HepG2 (cell line): Measurements from ENCODE around the gene MMS19. TPM values are rescaled to one million over a fixed set of nuclear protein-coding genes. Genes with fewer than 3 reads are reported as not detected.
A peak's percentile ranks its signal among the peaks of the same experiment; 100 is the strongest.

Experiments
- ARNT2 ChIP-seq: sonication (generic); formaldehyde crosslinking; IDR thresholded peaks from 2 replicates; pipeline ENCODE4 v1.8.0; 2022; ENCODE audit warnings: mild to moderate bottlenecking, low read depth, missing genetic modification reagents, moderate library complexity
- BHLHE40 ChIP-seq: IDR thresholded peaks from 2 replicates; pipeline ENCODE4 v1.6.1; 2011; ENCODE audit warnings: low read length, improper control_type of control experiment
- DNMT3B ChIP-seq: conservative IDR thresholded peaks from 2 replicates; pipeline ENCODE4 v1.6.1; 2016; ENCODE audit warnings: missing biosample characterization, control low read depth
- ELF4 ChIP-seq: sonication (generic); formaldehyde crosslinking; IDR thresholded peaks from 2 replicates; pipeline ENCODE4 v1.5.0; 2020; ENCODE audit warnings: missing genetic modification reagents, mild to moderate bottlenecking, moderate library complexity, borderline replicate concordance
- EP300 ChIP-seq, 3 experiments: sonication (generic) in 1 of 3; formaldehyde crosslinking in 1 of 3; IDR thresholded peaks; 2 replicates each; pipeline versions ENCODE4 v1.5.1 to v1.6.1; 2011 to 2020; ENCODE audit warnings: low read depth in 2 of 3, low read length in 2 of 3, borderline replicate concordance in 1 of 3, improper control_type of control experiment in 1 of 3, mild to moderate bottlenecking in 1 of 3, missing genetic modification reagents in 1 of 3, moderate library complexity in 1 of 3
- ETV6 ChIP-seq: sonication (generic); formaldehyde crosslinking; conservative IDR thresholded peaks from 2 replicates; pipeline ENCODE4 v1.4.0; 2020; ENCODE audit warnings: missing genetic modification reagents
- GLI4 ChIP-seq: sonication (generic); formaldehyde crosslinking; IDR thresholded peaks from 2 replicates; pipeline ENCODE4 v1.5.1; 2020; ENCODE audit warnings: missing genetic modification reagents, mild to moderate bottlenecking, moderate library complexity, borderline replicate concordance
- NCOA2 ChIP-seq: sonication (generic); formaldehyde crosslinking; IDR thresholded peaks from 2 replicates; pipeline ENCODE4 v1.8.0; 2022; ENCODE audit warnings: inconsistent platforms
- NR2C2 ChIP-seq: sonication (generic); formaldehyde crosslinking; IDR thresholded peaks from 2 replicates; pipeline ENCODE4 v1.4.0; 2020; ENCODE audit warnings: missing genetic modification reagents, mild to moderate bottlenecking, moderate library complexity, borderline replicate concordance
- STAG1 ChIP-seq: sonication (generic); formaldehyde crosslinking; IDR thresholded peaks from 2 replicates; pipeline ENCODE4 v1.4.0; 2020; ENCODE audit warnings: missing genetic modification reagents
- TBX2 ChIP-seq: sonication (generic); formaldehyde crosslinking; IDR thresholded peaks from 2 replicates; pipeline ENCODE4 v1.5.0; 2020; ENCODE audit warnings: missing genetic modification reagents, mild to moderate bottlenecking, borderline replicate concordance
- TBX3 ChIP-seq: fragments of 450-650 bp; IDR thresholded peaks from 2 replicates; pipeline ENCODE4 v1.6.1; 2017; ENCODE audit warnings: antibody characterized with exemption, mild to moderate bottlenecking, inconsistent platforms, borderline replicate concordance
- ZNF253 ChIP-seq: sonication (generic); formaldehyde crosslinking; IDR thresholded peaks from 2 replicates; pipeline ENCODE4 v1.8.0; 2022; ENCODE audit warnings: mild to moderate bottlenecking, missing genetic modification reagents, borderline replicate concordance
- ZNF264 ChIP-seq: sonication (generic); formaldehyde crosslinking; IDR thresholded peaks from 2 replicates; pipeline ENCODE4 v1.4.0; 2020; ENCODE audit warnings: missing genetic modification reagents
- polyA plus RNA-seq, 8 experiments: library from polyadenylated mRNA; depleted of rRNA in 3 of 8; stranded (reverse) in 7 of 8; unstranded in 1 of 8; fragments of >200 nt; fragmentation: Illumina TruSeq in 4 of 8; extraction: Trizol in 4 of 8; gene quantifications; 2 replicates each; pipeline versions ENCODE4 v1.2.1 to v1.2.3, GENCODE V29; 2011 to 2016; ENCODE audit warnings: low read depth in 4 of 8, missing spikeins in 1 of 8, mixed read lengths in 1 of 8; ENCODE audit not compliant: insufficient read depth in 1 of 8
- total RNA-seq, 5 experiments: library from RNA; depleted of rRNA; stranded (reverse); fragments of >200 nt; fragmentation: Illumina TruSeq; extraction: Trizol; gene quantifications; 2 replicates each; pipeline ENCODE4 v1.2.3, GENCODE V29; 2016; ENCODE audit warnings: low read depth in 1 of 5
- TF ChIP-seq, protein P1 (sequence below): sonication (generic); formaldehyde crosslinking; IDR thresholded peaks from 2 replicates; pipeline ENCODE4 v1.5.1; 2020; ENCODE audit warnings: missing genetic modification reagents, mild to moderate bottlenecking, borderline replicate concordance
- TF ChIP-seq, protein P2 (sequence below): sonication (generic); formaldehyde crosslinking; IDR thresholded peaks from 2 replicates; pipeline ENCODE4 v1.4.0; 2020; ENCODE audit warnings: mild to moderate bottlenecking, missing genetic modification reagents
- TF ChIP-seq, protein P3 (sequence below): sonication (generic); formaldehyde crosslinking; IDR thresholded peaks from 2 replicates; pipeline ENCODE4 v1.4.0; 2020; ENCODE audit warnings: missing genetic modification reagents
- TF ChIP-seq, protein P4 (sequence below): sonication (generic); formaldehyde crosslinking; IDR thresholded peaks from 2 replicates; pipeline ENCODE4 v1.8.0; 2022; ENCODE audit warnings: mild to moderate bottlenecking, missing genetic modification reagents, moderate library complexity
- TF ChIP-seq, protein P5 (sequence below): sonication (generic); formaldehyde crosslinking; IDR thresholded peaks from 2 replicates; pipeline ENCODE4 v1.5.1; 2020; ENCODE audit warnings: missing genetic modification reagents, mild to moderate bottlenecking, borderline replicate concordance

The MMS19 gene
- total and polyA plus RNA-seq, 2 of the 13 experiments (the other 11 are each of a cell fraction or from before 2014, with no cell fraction given), result 76.4 to 107 TPM

DNA sequence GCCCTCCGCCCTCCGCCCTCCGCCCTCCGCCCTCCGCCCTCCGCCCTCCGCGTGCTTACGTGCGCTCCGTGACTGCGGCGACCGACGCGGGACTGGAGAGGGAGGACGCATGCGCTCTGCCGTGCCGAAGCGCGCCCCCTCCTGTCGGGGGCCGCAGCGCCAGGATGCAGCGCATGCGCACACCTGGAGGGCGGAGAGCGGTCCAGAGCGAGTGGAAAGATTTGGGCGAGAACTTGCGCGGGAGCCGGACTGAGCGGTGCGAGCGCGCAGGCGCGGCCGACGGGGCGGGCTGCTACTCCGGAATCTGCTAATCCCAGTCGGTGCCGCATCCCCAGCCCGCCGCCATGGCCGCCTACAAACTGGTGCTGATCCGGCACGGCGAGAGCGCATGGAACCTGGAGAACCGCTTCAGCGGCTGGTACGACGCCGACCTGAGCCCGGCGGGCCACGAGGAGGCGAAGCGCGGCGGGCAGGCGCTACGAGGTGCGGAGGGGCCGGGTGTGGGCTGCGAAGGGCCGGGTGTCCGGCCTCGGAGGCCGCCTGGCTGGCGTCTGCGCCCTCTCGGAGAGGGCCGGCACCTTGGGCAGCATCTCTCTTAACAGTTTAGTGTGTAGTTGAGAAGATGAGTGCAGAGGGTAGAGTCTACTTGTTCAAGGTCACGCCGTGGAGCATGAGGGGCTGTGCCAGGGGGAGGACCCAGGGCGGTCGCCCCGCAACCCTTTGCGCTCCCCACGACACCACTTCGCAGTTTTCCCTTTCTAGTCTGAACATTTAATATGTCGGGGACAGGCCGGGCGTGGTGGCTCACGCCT is 72.1 kb downstream of the MMS19 start, which contains the start of gene PGAM1 (continued):
- TF ChIP-seq ZNF253 (CRISPR knock-in tag) (no peak), ETV6 (CRISPR knock-in tag) (0 out of 2 replicates have a peak, but pooled peaks have one; percentile 46), ELF4 (CRISPR knock-in tag) (no peak), ARNT2 (peak; percentile 91), BHLHE40 (0 out of 2 replicates have a peak, but pooled peaks have one; percentile 20), ZNF264 (peak; percentile 54; the same call in 1 of the 2 replicates), NCOA2 (CRISPR knock-in tag) (no peak), TBX2 (CRISPR knock-in tag) (peak; percentile 77), GLI4 (no peak), EP300 (IDR thresholded peaks at IDR 0.05; ENCODE audit: low read depth in 2 of 2, low read length in 2 of 2) (0 out of 4 replicates have a peak, but pooled peaks of 1 of the 2 experiments have one; percentile 30), EP300 (CRISPR knock-in tag; IDR thresholded peaks at IDR 0.05; ENCODE audit: borderline replicate concordance) (no peak; the same call in 1 of the 2 replicates), NR2C2 (CRISPR knock-in tag) (peak; percentile 97), STAG1 (peak; percentile 11; the same call in 1 of the 2 replicates), TBX3 (no peak), DNMT3B (CRISPR knock-in tag) (0 out of 2 replicates have a peak, but pooled peaks have one; percentile 72)
- TF ChIP-seq, protein P1, sequence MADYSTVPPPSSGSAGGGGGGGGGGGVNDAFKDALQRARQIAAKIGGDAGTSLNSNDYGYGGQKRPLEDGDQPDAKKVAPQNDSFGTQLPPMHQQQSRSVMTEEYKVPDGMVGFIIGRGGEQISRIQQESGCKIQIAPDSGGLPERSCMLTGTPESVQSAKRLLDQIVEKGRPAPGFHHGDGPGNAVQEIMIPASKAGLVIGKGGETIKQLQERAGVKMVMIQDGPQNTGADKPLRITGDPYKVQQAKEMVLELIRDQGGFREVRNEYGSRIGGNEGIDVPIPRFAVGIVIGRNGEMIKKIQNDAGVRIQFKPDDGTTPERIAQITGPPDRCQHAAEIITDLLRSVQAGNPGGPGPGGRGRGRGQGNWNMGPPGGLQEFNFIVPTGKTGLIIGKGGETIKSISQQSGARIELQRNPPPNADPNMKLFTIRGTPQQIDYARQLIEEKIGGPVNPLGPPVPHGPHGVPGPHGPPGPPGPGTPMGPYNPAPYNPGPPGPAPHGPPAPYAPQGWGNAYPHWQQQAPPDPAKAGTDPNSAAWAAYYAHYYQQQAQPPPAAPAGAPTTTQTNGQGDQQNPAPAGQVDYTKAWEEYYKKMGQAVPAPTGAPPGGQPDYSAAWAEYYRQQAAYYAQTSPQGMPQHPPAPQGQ (CRISPR knock-in tag), result no peak
- TF ChIP-seq, protein P2, sequence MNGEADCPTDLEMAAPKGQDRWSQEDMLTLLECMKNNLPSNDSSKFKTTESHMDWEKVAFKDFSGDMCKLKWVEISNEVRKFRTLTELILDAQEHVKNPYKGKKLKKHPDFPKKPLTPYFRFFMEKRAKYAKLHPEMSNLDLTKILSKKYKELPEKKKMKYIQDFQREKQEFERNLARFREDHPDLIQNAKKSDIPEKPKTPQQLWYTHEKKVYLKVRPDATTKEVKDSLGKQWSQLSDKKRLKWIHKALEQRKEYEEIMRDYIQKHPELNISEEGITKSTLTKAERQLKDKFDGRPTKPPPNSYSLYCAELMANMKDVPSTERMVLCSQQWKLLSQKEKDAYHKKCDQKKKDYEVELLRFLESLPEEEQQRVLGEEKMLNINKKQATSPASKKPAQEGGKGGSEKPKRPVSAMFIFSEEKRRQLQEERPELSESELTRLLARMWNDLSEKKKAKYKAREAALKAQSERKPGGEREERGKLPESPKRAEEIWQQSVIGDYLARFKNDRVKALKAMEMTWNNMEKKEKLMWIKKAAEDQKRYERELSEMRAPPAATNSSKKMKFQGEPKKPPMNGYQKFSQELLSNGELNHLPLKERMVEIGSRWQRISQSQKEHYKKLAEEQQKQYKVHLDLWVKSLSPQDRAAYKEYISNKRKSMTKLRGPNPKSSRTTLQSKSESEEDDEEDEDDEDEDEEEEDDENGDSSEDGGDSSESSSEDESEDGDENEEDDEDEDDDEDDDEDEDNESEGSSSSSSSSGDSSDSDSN, result 0 out of 2 replicates have a peak, but pooled peaks have one; percentile 48
- TF ChIP-seq, protein P3, sequence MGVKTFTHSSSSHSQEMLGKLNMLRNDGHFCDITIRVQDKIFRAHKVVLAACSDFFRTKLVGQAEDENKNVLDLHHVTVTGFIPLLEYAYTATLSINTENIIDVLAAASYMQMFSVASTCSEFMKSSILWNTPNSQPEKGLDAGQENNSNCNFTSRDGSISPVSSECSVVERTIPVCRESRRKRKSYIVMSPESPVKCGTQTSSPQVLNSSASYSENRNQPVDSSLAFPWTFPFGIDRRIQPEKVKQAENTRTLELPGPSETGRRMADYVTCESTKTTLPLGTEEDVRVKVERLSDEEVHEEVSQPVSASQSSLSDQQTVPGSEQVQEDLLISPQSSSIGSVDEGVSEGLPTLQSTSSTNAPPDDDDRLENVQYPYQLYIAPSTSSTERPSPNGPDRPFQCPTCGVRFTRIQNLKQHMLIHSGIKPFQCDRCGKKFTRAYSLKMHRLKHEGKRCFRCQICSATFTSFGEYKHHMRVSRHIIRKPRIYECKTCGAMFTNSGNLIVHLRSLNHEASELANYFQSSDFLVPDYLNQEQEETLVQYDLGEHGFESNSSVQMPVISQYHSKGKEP (CRISPR knock-in tag), result no peak
- TF ChIP-seq, protein P4, sequence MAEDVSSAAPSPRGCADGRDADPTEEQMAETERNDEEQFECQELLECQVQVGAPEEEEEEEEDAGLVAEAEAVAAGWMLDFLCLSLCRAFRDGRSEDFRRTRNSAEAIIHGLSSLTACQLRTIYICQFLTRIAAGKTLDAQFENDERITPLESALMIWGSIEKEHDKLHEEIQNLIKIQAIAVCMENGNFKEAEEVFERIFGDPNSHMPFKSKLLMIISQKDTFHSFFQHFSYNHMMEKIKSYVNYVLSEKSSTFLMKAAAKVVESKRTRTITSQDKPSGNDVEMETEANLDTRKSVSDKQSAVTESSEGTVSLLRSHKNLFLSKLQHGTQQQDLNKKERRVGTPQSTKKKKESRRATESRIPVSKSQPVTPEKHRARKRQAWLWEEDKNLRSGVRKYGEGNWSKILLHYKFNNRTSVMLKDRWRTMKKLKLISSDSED (CRISPR knock-in tag), result no peak
- TF ChIP-seq, protein P5, sequence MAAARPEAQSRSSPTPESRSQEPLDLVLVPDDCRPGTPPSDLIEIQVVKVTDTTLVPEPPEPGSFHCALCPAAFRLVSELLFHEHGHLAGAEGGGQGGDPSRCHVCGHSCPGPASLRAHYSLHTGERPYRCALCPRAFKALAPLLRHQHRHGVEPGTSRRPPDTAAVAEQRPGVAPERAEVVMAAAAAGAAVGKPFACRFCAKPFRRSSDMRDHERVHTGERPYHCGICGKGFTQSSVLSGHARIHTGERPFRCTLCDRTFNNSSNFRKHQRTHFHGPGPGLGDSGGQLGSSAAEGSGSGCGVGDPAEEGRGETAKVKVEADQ (CRISPR knock-in tag), result no peak
